Measurements from ENCODE around the gene EMP3. TPM values are rescaled to one million over a fixed set of nuclear protein-coding genes. Genes with fewer than 3 reads are reported as not detected.

The EMP3 gene
- total RNA-seq, 1 donor from 2014 or later: 55.2 TPM

DNA sequence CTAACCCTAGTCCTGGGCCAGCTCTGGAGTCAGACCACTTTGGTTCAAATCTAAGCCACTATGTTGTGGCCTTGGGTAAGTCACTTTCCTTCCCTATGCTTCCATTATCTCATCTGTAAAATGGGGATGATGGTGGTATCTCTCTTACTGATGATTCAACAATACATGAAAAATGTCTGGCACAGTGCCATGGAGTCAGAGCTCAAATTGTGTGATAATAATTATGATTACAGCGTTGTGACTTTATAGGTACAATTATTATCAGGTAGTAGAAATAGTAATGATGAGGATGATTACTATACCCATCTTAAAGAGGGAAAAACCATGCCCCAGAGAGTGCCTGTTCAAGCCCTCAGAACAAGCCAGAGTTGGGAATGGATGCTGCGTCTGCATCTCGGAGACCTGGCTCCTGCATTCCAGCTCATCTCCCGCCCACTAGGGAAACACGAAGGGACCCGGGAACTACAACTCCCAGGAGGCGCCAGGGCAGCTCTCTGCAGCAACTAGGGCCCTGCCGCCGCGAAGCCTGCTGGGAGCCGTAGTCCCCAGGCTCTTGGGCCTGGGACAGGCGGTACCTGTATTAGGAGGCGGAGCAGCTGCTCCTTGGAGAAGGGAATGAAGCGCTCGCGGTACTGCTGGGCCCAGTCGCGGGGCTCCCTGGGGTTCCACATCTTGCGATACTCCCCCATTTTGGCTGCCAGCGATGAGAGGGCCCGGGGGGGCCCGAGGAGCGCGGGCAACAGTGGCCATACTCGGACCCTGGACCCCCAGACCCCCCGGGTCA lies 37.6 kb downstream of the EMP3 start:
- Histone ChIP-seq H3K4me3 (peak overlapping the region; percentile 66 to 80), H3K4me1 (peaks cover 10% of the 10 kb centered on the region), H3K9me3 (no peaks in the 10 kb centered on the region), H3K27ac (peak overlapping the region; percentile 98), H3K27me3 (no peaks in the 10 kb centered on the region), H3K36me3 (no peaks in the 10 kb centered on the region)
- TF ChIP-seq POLR2AphosphoS5 (IDR thresholded peaks at IDR 0.05; ENCODE audit: insufficient read depth in 1 of 2, low read depth in 1 of 2): peak in 1 of 2 donors; percentile 90
- TF ChIP-seq, protein P1, sequence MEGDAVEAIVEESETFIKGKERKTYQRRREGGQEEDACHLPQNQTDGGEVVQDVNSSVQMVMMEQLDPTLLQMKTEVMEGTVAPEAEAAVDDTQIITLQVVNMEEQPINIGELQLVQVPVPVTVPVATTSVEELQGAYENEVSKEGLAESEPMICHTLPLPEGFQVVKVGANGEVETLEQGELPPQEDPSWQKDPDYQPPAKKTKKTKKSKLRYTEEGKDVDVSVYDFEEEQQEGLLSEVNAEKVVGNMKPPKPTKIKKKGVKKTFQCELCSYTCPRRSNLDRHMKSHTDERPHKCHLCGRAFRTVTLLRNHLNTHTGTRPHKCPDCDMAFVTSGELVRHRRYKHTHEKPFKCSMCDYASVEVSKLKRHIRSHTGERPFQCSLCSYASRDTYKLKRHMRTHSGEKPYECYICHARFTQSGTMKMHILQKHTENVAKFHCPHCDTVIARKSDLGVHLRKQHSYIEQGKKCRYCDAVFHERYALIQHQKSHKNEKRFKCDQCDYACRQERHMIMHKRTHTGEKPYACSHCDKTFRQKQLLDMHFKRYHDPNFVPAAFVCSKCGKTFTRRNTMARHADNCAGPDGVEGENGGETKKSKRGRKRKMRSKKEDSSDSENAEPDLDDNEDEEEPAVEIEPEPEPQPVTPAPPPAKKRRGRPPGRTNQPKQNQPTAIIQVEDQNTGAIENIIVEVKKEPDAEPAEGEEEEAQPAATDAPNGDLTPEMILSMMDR (IDR thresholded peaks at IDR 0.05): peak in 1 of 3 experiments; percentile 20
- TF ChIP-seq POLR2A (IDR thresholded peaks at IDR 0.05): peak in 1 of 2 donors; percentile 8
- intact Hi-C loops (cut with DNase I): no loop called here
- peak in 1 of 2 donors; percentile 94 for DNase-seq (ENCODE audit: extremely low spot score in 2 of 2)

DNA sequence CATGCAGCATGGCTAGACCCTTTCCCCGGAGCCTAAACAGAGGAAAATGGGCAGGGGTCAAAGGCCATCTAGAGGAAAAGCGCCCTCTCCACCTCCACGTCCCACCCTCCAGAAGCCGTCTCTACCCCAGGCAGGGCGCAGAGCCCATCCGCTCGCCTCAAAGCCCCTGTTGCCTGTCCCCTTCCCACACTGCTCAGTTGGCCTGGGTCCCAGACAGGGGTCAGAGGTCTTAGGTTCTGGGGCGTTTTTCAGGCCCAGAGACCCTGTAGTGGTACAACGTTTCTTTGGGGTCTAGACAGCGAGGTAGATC lies 38.1 kb downstream of the EMP3 start:
- no peaks in the 10 kb centered on the region for H3K9me3 ChIP-seq
- H3K27ac ChIP-seq: peak overlapping the region; percentile 98
- H3K4me3 ChIP-seq: peak overlapping the region; percentile 66 to 80
- peaks cover 10% of the 10 kb centered on the region for H3K4me1 ChIP-seq
- TF ChIP-seq, protein P1 (IDR thresholded peaks at IDR 0.05): no peak
- intact Hi-C loops (cut with DNase I): no loop called here
- no peaks in the 10 kb centered on the region for H3K36me3 ChIP-seq
- no peaks in the 10 kb centered on the region for H3K27me3 ChIP-seq
- DNase-seq (ENCODE audit: extremely low spot score in 2 of 2): peak in 1 of 2 donors; percentile 88

DNA sequence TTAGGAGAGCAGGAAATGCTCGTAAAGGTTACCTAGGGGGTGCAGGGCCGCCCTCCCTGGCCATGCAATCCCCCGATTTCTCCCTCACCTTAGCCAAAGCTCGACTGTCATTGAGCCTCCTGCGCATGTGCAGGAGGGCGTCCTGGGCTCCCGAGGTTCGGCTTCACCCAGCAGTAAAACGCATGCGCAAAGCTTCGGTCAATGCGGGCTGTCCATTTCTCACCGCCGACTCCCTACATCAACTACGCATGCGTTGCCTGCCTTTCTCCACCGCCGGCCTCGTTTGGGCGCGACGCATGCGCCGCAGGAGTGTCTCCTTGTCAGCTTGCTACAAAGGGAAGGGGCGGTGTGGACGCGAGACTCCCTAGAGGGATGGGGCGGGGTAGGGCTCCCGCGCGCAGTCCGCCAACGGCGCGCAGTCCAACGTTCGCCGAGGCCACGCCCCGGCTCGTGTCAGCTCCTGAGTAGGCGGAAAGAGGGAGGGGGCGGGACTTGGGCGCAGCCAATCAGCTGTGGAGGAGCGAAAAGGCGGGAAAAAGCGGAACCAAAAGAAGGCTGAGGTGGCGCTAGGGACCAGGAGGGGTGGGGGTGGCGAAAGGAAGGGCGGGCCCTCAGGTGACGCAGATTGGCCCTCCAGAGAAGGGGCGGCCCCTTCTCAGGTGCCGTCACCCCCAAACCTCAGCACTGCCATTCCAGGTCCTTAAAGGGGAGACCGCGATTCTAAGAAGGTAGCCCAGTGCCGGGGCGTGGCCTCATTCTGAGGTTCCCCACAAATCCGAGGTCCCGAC lies 38.7 kb downstream of the EMP3 start, which contains the start of the genes SYNGR4 and TMEM143:
Gene SYNGR4, plus strand, starts transcription at position 558 of the 788 bp plus-strand sequence. CDS start 1,476 bp downstream, outside the sequence.
Gene TMEM143, minus strand, starts transcription at position 131 of the 788 bp plus-strand sequence. Its CDS starts 20 bp downstream, at position 111.
- Histone ChIP-seq H3K4me3 (peak within 1 kb of the TSS; percentile 66 to 80), H3K4me1 (peaks cover 10% of the 10 kb centered on the region), H3K9me3 (no peaks in the 10 kb centered on the region), H3K27me3 (no peaks in the 10 kb centered on the region), H3K36me3 (no peaks in the 10 kb centered on the region), H3K27ac (peak within 1 kb of the TSS; percentile 98)
- TF ChIP-seq POLR2AphosphoS5 (IDR thresholded peaks at IDR 0.05; ENCODE audit: insufficient read depth in 1 of 2, low read depth in 1 of 2): peak; percentile 84 to 99
- TF ChIP-seq, protein P1 (IDR thresholded peaks at IDR 0.05): no peak
- peak; percentile 100 for DNase-seq (ENCODE audit: extremely low spot score in 2 of 2)
- intact Hi-C loops (cut with DNase I): no loop called here

DNA sequence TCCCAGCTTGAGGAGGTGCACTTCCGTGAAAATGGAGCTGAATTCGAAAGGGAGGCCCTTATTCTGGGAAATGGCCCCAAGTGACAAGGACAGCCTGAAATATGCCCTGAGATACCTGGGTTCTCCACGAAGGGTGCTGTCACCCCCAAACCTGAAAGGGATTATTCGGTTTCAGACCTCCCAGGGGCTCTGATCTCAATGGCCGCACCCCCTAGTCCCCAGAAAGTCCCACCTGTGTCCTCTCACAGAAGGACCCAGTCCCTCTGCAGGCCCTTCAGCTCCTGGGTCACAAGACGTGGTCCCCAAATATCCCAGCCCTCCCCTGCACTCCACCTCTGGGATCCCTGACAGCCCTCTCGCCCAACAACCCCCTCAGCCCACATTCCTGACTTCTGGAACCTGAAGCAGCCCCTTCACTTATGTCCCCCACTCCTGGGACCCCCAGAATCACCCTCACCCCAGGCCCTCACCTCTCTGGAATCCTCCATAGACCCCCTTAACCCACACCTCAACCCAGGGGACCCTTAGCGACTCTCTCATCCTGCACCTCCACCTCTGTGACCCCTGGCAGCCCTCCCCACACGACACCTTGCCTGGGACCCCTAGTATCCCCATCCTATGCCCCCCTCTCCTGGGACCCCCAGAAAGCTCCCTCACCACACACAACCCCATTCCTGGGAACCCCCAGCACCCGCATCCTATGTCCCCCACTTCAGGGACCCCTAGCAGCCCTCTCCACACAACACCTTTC lies 39.4 kb downstream of the EMP3 start:
- TF ChIP-seq, protein P1 (IDR thresholded peaks at IDR 0.05): no peak
- TF ChIP-seq POLR2AphosphoS5 (IDR thresholded peaks at IDR 0.05; ENCODE audit: insufficient read depth in 1 of 2, low read depth in 1 of 2): no peak
- no peak for TF ChIP-seq POLR2A (IDR thresholded peaks at IDR 0.05)
- peak overlapping the region; percentile 98 for H3K27ac ChIP-seq
- H3K36me3 ChIP-seq: no peaks in the 10 kb centered on the region
- peak in 1 of 2 donors; percentile 90 for DNase-seq (ENCODE audit: extremely low spot score in 2 of 2)
- peaks cover 10% of the 10 kb centered on the region for H3K4me1 ChIP-seq
- peak overlapping the region; percentile 66 to 80 for H3K4me3 ChIP-seq
- no peaks in the 10 kb centered on the region for H3K9me3 ChIP-seq
- intact Hi-C loops (cut with DNase I): no loop called here
- no peaks in the 10 kb centered on the region for H3K27me3 ChIP-seq

Measured in vagina (tissue), 2 donors.